WERI-Rb-1 (cell line): ENCODE measurements around the gene PPM1L.

Experiments used
- DNase-seq: peaks from one replicate; pipeline ENCODE4 v3.0.0-alpha.2; 2020
- H3K27ac ChIP-seq: fragments of 250-450 bp; sonication (Bioruptor Pico); 2 replicates; pipeline ENCODE4 v1.5.1; 2020; ENCODE audit warnings: mild to moderate bottlenecking, moderate library complexity
- H3K27me3 ChIP-seq: fragments of 250-450 bp; sonication (Bioruptor Pico); 2 replicates; pipeline ENCODE4 v1.5.1; 2021; ENCODE audit warnings: mild to moderate bottlenecking, low read depth, moderate library complexity; ENCODE audit not compliant: insufficient read depth, severe bottlenecking
- H3K36me3 ChIP-seq: fragments of 250-450 bp; sonication (Bioruptor Pico); 2 replicates; pipeline ENCODE4 v1.5.1; 2020; ENCODE audit warnings: mild to moderate bottlenecking, moderate library complexity
- H3K4me3 ChIP-seq: 2 replicates; pipeline ENCODE4 v1.5.1; 2011; ENCODE audit warnings: low read depth, mild to moderate bottlenecking, control low read depth, low read length
- H3K9me3 ChIP-seq: fragments of 250-450 bp; sonication (Bioruptor Pico); 2 replicates; pipeline ENCODE4 v1.5.1; 2021; ENCODE audit warnings: mild to moderate bottlenecking, moderate library complexity; ENCODE audit not compliant: severe bottlenecking
- CTCF ChIP-seq: IDR thresholded peaks from 2 replicates; pipeline ENCODE4 v1.5.1; 2011; ENCODE audit warnings: low read depth, mild to moderate bottlenecking, control low read depth, inconsistent platforms, low read length

PPM1L gene

GRCh38 chr3:160883373-160883772, 127.3 kb downstream of the PPM1L start:
- H3K27ac ChIP-seq = no peak overlapping the region
- H3K4me3 ChIP-seq = no peak overlapping the region
- H3K9me3 ChIP-seq = peaks cover 2% of the 10 kb centered on the region
- H3K27me3 ChIP-seq = no peaks in the 10 kb centered on the region
- TF ChIP-seq CTCF = no peak
- no peak for DNase-seq
- no peaks in the 10 kb centered on the region; the same call in 1 of the 2 replicates for H3K36me3 ChIP-seq

GRCh38 chr3:160885791-160886286, 129.8 kb downstream of the PPM1L start:
- H3K4me3 ChIP-seq = no peak overlapping the region
- H3K27me3 ChIP-seq = no peaks in the 10 kb centered on the region
- peak; percentile 92 for DNase-seq
- no peaks in the 10 kb centered on the region for H3K9me3 ChIP-seq
- TF ChIP-seq CTCF = no peak
- H3K27ac ChIP-seq = peak overlapping the region; percentile 75
- no peaks in the 10 kb centered on the region; the same call in 1 of the 2 replicates for H3K36me3 ChIP-seq

DNA sequence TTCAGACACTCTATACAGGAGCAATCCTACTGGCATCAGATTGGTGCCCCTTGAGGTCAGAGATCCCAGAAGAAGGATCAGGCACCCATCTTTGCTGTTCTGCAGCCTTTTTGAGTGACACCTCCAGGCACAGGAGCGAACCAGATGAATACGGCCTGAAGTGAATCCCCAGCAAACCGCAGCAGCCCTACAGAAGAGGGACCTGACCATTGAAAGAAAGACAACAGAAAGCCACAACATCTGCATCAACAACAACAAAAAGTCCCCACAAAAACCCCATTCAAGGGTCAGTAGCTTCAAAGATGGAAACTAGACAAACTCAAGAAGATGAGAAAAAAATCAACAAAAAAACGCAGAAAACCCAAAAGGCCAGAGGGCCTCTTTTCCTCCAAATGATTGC, 130.4 kb downstream of the PPM1L start:
- peak overlapping the region; percentile 75 for H3K27ac ChIP-seq
- TF ChIP-seq CTCF = no peak
- no peaks in the 10 kb centered on the region; the same call in 1 of the 2 replicates for H3K36me3 ChIP-seq
- H3K27me3 ChIP-seq = no peaks in the 10 kb centered on the region
- H3K4me3 ChIP-seq = no peak overlapping the region
- no peak for DNase-seq
- H3K9me3 ChIP-seq = no peaks in the 10 kb centered on the region

DNA sequence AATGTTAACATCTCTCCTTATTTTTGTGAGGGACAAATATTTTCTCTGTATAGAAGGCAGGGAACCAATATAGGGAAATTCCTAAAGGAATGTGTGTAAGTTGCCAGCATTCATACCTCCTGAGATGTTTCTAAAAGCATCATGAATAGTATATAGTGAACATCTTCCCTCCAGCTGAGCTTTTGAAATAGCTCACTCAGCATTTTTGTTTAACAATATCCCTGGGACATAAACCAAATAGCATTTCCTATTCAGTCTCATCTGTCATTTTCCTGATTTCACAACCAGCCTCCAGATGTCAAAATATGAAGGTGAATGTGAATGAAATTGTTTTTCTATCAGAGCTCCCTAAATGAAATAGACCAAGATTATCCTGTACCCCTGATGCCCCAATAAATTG, 137.2 kb downstream of the PPM1L start:
- Histone ChIP-seq H3K4me3 (no peak overlapping the region), H3K27me3 (no peaks in the 10 kb centered on the region), H3K36me3 (no peaks in the 10 kb centered on the region), H3K9me3 (no peaks in the 10 kb centered on the region), H3K27ac (no peak overlapping the region)
- TF ChIP-seq CTCF = no peak
- no peak for DNase-seq

GRCh38 chr3:160904691-160905090, 148.7 kb downstream of the PPM1L start:
- H3K27ac ChIP-seq = no peak overlapping the region

More at GRCh38 chr3:160904691-160905090, 148.7 kb downstream of the PPM1L start:
- H3K27me3 ChIP-seq = no peaks in the 10 kb centered on the region
- no peaks in the 10 kb centered on the region for H3K9me3 ChIP-seq
- no peak for TF ChIP-seq CTCF
- H3K4me3 ChIP-seq = no peak overlapping the region
- no peaks in the 10 kb centered on the region for H3K36me3 ChIP-seq
- no peak for DNase-seq
